Peyer's patch (tissue), 4 donors: ENCODE data around the gene TASOR2. TPM values are rescaled to one million over a fixed set of nuclear protein-coding genes. Genes with fewer than 3 reads are reported as not detected.
A peak's percentile ranks its signal among the peaks of the same experiment; 100 is the strongest.

Experiments
- DNase-seq, 3 donors: peaks; one replicate each; pipeline ENCODE4 v3.0.0-alpha.2; 2017 to 2019
- H3K27ac ChIP-seq, 4 donors: fragments of 200-600 bp; sonication (generic); one replicate each; pipeline ENCODE4 v1.5.1; 2016 to 2019
- H3K27me3 ChIP-seq, 2 donors: fragments of 200-600 bp; sonication (generic); one replicate each; pipeline ENCODE4 v1.5.1; 2019
- H3K36me3 ChIP-seq, 3 donors: fragments of 200-600 bp; sonication (generic); one replicate each; pipeline ENCODE4 v1.5.1; 2016 to 2019
- H3K4me1 ChIP-seq, 4 donors: fragments of 200-600 bp; sonication (generic); one replicate each; pipeline ENCODE4 v1.5.1; 2016 to 2019
- H3K4me3 ChIP-seq, 4 donors: fragments of 200-600 bp; sonication (generic); 1 replicate in 3 of 4; 2 replicates in 1 of 4; pipeline ENCODE4 v1.5.1; 2016 to 2019; ENCODE audit warnings: mild to moderate bottlenecking in 1 of 4
- H3K9me3 ChIP-seq, 4 donors: fragments of 200-600 bp; sonication (generic); one replicate each; pipeline ENCODE4 v1.5.1; 2016 to 2019; ENCODE audit warnings: mild to moderate bottlenecking in 1 of 4
- POLR2A ChIP-seq, 2 donors: fragments of 450-650 bp; IDR thresholded peaks; one replicate each; pipeline ENCODE4 v1.5.1; 2017; ENCODE audit warnings: antibody characterized with exemption in 2 of 2, mild to moderate bottlenecking in 2 of 2, moderate library complexity in 2 of 2
- total RNA-seq, 4 donors: library from RNA; depleted of rRNA; stranded (reverse); fragments of >200 nt; gene quantifications; one replicate each; pipeline ENCODE4 v1.1.0, GENCODE V29; 2016
- TF ChIP-seq, protein P1 (sequence below), 6 experiments: fragments of 450-650 bp in 4 of 6; fragments of 200-600 bp in 2 of 6; sonication (generic) in 1 of 6; IDR thresholded peaks; one replicate each; pipeline ENCODE4 v1.5.1; 2017 to 2019; ENCODE audit warnings: antibody characterized with exemption in 6 of 6, mild to moderate bottlenecking in 3 of 6, moderate library complexity in 1 of 6

The TASOR2 gene
- total RNA-seq, 4 donors from 2014 or later: 52.8 to 160 (median 80.7) TPM

DNA sequence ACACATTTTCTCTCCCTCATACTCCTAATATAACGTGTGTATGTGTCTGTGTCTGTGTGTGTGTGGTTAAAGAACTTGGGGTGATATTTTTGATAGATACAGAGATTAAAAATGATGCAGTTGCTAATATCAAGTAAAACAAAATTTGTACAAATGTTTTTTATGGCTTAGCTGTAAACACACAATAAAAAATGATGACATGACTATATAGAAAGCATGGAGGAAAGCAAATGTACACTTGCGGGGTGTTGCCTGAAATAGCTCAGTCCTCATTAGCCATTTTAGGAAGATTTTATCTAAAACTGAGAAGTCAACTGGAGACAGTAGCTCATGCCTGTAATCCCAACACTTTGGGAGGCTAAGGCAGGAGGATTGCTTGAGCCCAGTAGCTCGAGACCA is 5.6 kb upstream of the TASOR2 start:
- Histone ChIP-seq H3K4me1 (peaks cover 0 to 4% (median 0%) of the 10 kb centered on the region in 4 donors), H3K9me3 (no peaks in the 10 kb centered on the region), H3K27me3 (no peaks in the 10 kb centered on the region), H3K36me3 (no peaks in the 10 kb centered on the region), H3K27ac (no peak overlapping the region), H3K4me3 (no peak overlapping the region)
- DNase-seq: no peak
- no peak for TF ChIP-seq POLR2A (IDR thresholded peaks at IDR 0.05)

DNA sequence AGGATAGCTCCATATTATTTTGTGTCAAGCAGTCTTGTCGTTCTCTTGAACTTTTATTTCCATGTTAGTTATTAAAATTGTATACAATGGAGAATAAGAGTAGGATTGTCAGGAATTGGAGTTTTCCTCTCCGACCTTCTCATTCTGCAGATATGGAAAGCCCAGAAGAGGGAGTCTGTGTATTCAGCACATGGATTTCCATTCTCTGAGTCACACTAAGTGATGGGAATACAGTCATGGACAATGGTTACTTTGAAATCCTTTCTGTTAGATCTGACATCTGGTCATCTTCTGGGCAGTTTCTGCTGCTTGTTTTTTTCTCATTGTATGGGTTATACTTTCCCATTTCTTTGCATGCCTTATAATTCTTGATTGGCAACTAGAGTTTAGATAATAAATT is 5.0 kb upstream of the TASOR2 start:
- Histone ChIP-seq H3K27me3 (no peaks in the 10 kb centered on the region), H3K4me3 (no peak overlapping the region), H3K9me3 (no peaks in the 10 kb centered on the region), H3K36me3 (no peaks in the 10 kb centered on the region), H3K4me1 (peaks cover 0 to 5% (median 0%) of the 10 kb centered on the region in 4 donors), H3K27ac (no peak overlapping the region)
- no peak for DNase-seq
- TF ChIP-seq POLR2A (IDR thresholded peaks at IDR 0.05): no peak
- TF ChIP-seq, protein P1, sequence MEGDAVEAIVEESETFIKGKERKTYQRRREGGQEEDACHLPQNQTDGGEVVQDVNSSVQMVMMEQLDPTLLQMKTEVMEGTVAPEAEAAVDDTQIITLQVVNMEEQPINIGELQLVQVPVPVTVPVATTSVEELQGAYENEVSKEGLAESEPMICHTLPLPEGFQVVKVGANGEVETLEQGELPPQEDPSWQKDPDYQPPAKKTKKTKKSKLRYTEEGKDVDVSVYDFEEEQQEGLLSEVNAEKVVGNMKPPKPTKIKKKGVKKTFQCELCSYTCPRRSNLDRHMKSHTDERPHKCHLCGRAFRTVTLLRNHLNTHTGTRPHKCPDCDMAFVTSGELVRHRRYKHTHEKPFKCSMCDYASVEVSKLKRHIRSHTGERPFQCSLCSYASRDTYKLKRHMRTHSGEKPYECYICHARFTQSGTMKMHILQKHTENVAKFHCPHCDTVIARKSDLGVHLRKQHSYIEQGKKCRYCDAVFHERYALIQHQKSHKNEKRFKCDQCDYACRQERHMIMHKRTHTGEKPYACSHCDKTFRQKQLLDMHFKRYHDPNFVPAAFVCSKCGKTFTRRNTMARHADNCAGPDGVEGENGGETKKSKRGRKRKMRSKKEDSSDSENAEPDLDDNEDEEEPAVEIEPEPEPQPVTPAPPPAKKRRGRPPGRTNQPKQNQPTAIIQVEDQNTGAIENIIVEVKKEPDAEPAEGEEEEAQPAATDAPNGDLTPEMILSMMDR (IDR thresholded peaks at IDR 0.05): no peak

DNA sequence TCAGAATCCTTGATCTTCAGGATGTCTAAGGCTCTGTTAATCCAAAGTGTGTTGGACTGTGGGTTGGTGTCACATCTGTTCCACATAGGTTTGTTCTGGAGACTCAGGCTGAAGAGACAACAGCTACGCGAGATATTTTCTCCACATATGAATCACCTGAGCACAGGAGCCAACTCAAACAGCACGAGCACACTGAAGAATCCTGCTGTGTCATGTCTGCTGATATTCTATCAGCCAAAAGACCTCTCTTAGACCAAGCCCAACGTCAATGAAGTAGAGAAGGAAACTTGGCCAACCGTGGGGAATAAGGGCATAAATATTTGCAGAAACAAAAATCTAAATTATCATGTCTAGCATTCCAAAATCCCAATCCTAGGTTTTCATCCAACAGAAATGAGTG is 2.7 kb upstream of the TASOR2 start:
- no peaks in the 10 kb centered on the region for H3K27me3 ChIP-seq
- no peak for DNase-seq
- H3K9me3 ChIP-seq: no peaks in the 10 kb centered on the region
- TF ChIP-seq POLR2A (IDR thresholded peaks at IDR 0.05): no peak
- H3K4me1 ChIP-seq: peaks cover 0 to 15% (median 2%) of the 10 kb centered on the region in 4 donors
- H3K4me3 ChIP-seq: no peak overlapping the region
- no peak overlapping the region for H3K27ac ChIP-seq
- no peaks in the 10 kb centered on the region for H3K36me3 ChIP-seq

DNA sequence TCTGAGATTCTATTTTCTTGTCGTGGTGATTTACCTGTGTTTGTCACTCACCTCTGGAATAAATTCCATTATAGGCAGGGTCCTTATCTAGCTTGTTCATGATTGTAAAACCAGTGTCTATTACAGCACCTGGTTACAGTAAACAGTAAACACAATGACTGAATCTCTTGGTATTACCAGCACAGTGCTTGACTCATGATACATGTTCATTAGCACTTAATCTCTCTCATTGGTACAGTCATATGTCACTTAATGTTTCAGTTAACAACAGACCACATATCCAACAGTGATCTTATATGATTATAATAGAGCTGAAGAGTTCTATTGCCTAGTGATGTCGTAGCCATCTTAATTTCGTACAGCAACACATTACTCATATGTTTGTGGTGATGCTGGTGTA is 1.6 kb upstream of the TASOR2 start:
- TF ChIP-seq POLR2A (IDR thresholded peaks at IDR 0.05): no peak
- TF ChIP-seq, protein P1 (IDR thresholded peaks at IDR 0.05): no peak
- no peak overlapping the region for H3K27ac ChIP-seq
- peaks cover 0 to 18% (median 2%) of the 10 kb centered on the region in 4 donors for H3K4me1 ChIP-seq
- H3K4me3 ChIP-seq: no peak overlapping the region
- H3K36me3 ChIP-seq: no peaks in the 10 kb centered on the region
- no peak for DNase-seq
- H3K27me3 ChIP-seq: no peaks in the 10 kb centered on the region
- no peaks in the 10 kb centered on the region for H3K9me3 ChIP-seq

DNA sequence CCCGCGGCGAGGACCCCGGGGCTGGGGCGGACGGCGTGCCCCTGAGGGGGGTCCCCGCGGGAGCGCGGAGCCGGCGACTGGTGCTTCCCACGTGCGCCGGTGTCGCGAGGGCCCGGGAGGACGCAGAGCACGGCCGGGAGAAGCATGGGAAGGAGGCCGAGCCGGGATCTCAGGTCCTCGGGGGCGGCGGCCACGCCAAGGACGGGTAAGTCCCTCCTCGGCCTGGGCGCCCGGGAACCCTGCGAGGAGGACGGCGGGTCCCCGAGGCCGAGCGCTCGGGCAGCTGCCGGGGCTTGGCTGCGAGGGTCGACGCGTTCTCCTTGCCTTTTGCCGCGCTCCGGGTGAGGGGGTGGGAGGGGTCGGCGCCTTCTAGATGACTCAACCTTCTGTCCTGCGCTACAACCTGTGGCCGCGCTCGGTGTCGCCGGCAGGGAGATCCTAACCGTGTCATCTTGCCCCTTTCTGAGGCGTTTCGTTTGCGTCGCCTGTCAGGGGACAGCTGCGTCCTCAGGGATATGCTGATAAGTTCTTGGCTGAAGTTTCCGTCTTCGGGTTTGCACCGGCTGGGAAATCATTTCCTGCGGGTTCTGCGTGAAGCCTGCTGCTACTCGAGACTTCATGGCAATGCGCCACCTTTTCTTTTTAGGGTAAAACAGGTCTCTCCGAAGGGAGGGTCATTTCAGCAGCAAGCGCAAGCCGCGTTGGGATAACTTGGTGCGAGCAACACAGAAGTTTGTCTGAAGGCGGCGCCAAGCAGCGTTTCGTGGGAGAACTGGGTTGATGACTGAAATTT is 529 bp downstream of the TASOR2 start:
- peak; percentile 72 to 86 (median 78) for DNase-seq
- peak overlapping the region; percentile 72 to 96 (median 89) for H3K4me3 ChIP-seq
- peaks cover 0 to 18% (median 2%) of the 10 kb centered on the region in 4 donors for H3K4me1 ChIP-seq
- H3K27ac ChIP-seq: peak overlapping the region; percentile 90 to 95 (median 93)
- TF ChIP-seq, protein P1 (IDR thresholded peaks at IDR 0.05): peak in 4 of 6 experiments; percentile 24 to 39 (median 34)
- TF ChIP-seq POLR2A (IDR thresholded peaks at IDR 0.05): no peak
- H3K9me3 ChIP-seq: no peaks in the 10 kb centered on the region
- no peaks in the 10 kb centered on the region for H3K36me3 ChIP-seq
- H3K27me3 ChIP-seq: no peaks in the 10 kb centered on the region

DNA sequence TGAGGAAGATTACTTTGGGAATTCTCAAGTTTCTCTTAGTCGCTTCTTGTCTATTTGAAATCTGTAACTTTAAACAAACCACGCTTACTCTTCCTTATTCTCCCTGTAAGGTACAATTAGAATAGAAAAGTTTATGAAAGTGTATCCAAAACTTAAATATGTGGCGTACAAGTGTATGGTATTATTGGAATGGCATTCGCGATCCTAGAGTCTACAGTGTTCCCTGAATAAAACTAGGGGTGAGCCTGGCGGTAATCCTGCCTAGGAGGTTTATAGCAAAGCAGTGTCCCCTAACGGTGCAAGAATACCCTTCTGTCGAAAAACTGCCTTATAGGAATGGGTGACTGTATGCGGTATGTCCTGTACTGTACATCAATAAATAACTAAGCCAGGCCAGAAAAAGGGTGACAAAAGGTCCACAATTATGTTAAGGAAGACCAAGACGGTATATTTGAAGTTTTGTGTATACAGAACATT is 1.2 kb downstream of the TASOR2 start:
- Histone ChIP-seq H3K27me3 (no peaks in the 10 kb centered on the region), H3K4me3 (peak overlapping the region; percentile 72 to 96 (median 89)), H3K9me3 (no peaks in the 10 kb centered on the region), H3K36me3 (no peaks in the 10 kb centered on the region), H3K27ac (peak overlapping the region; percentile 90 to 95 (median 93)), H3K4me1 (peaks cover 0 to 18% (median 2%) of the 10 kb centered on the region in 4 donors)
- TF ChIP-seq, protein P1 (IDR thresholded peaks at IDR 0.05): no peak
- TF ChIP-seq POLR2A (IDR thresholded peaks at IDR 0.05): no peak
- no peak for DNase-seq
